Activated naive CD4-positive, alpha-beta T cell treated with Interleukin-2 at 50 U/mL for 16 hours (primary cell): ENCODE data around the gene ERBB2.
"Not testable (repeated sequence)": the region's sequence is repeated elsewhere in the genome, so short reads cannot be mapped to it uniquely, and the experiment has no call there.

Experiments used
- DNase-seq: peaks from one replicate; pipeline ENCODE4 v3.0.0-alpha.2; 2020

ERBB2 gene

GRCh38 chr17:39705786-39706348 lies 6.0 kb downstream of the ERBB2 start:
- no peak for DNase-seq

GRCh38 chr17:39706383-39706782 lies 6.5 kb downstream of the ERBB2 start:
- DNase-seq = no peak

GRCh38 chr17:39706921-39707337 lies 7.1 kb downstream of the ERBB2 start:
- no peak for DNase-seq

GRCh38 chr17:39709319-39709997 lies 9.6 kb downstream of the ERBB2 start:
- no peak for DNase-seq

GRCh38 chr17:39709998-39710964 lies 10.4 kb downstream of the ERBB2 start:
- no peak for DNase-seq

- not testable (repeated sequence) for DNase-seq
These were observed 11.2 kb downstream of the ERBB2 start for GRCh38 chr17:39711071-39711470.

- DNase-seq = no peak
These were observed 12.0 kb downstream of the ERBB2 start for GRCh38 chr17:39711851-39712250.

GRCh38 chr17:39714234-39714633 lies 14.4 kb downstream of the ERBB2 start:
- DNase-seq = no peak

- DNase-seq = no peak
These were observed 15.7 kb downstream of the ERBB2 start for GRCh38 chr17:39715375-39716072.

- no peak for DNase-seq
These were observed 16.4 kb downstream of the ERBB2 start for GRCh38 chr17:39716073-39716818.

- DNase-seq = no peak
These were observed 17.1 kb downstream of the ERBB2 start for GRCh38 chr17:39716879-39717536.

- no peak for DNase-seq
These were observed 17.8 kb downstream of the ERBB2 start for GRCh38 chr17:39717660-39718059.

GRCh38 chr17:39719563-39720355 lies 19.9 kb downstream of the ERBB2 start:
- no peak for DNase-seq

- DNase-seq = no peak
These were observed 22.2 kb downstream of the ERBB2 start for GRCh38 chr17:39722104-39722503.

- DNase-seq = peak; percentile 25
These were observed 23.3 kb downstream of the ERBB2 start for GRCh38 chr17:39722965-39723848.

GRCh38 chr17:39724731-39725130 lies 24.9 kb downstream of the ERBB2 start:
- DNase-seq = no peak

- not testable (repeated sequence) for DNase-seq
These were observed 26.1 kb downstream of the ERBB2 start for GRCh38 chr17:39725923-39726322.

- DNase-seq = no peak
These were observed 26.8 kb downstream of the ERBB2 start for GRCh38 chr17:39726617-39727016.

- DNase-seq = no peak
These were observed 27.7 kb downstream of the ERBB2 start for GRCh38 chr17:39727556-39727955.
